Stimulated activated CD4-positive, alpha-beta T cell treated with anti-CD3 and anti-CD28 coated beads, Interleukin-1b, Interleukin-23, amount 100 ng/mL, for 24 hours (primary cell): Measurements from ENCODE around the gene SLC16A1.
"Not testable (repeated sequence)": the region's sequence is repeated elsewhere in the genome, so short reads cannot be mapped to it uniquely, and the experiment has no call there.

ENCODE experiments used
- DNase-seq, 4 experiments: peaks; one replicate each; pipeline ENCODE4 v3.0.0-alpha.2; 2020; ENCODE audit warnings: low read depth in 4 of 4, low spot score in 1 of 4

SLC16A1 gene

DNA sequence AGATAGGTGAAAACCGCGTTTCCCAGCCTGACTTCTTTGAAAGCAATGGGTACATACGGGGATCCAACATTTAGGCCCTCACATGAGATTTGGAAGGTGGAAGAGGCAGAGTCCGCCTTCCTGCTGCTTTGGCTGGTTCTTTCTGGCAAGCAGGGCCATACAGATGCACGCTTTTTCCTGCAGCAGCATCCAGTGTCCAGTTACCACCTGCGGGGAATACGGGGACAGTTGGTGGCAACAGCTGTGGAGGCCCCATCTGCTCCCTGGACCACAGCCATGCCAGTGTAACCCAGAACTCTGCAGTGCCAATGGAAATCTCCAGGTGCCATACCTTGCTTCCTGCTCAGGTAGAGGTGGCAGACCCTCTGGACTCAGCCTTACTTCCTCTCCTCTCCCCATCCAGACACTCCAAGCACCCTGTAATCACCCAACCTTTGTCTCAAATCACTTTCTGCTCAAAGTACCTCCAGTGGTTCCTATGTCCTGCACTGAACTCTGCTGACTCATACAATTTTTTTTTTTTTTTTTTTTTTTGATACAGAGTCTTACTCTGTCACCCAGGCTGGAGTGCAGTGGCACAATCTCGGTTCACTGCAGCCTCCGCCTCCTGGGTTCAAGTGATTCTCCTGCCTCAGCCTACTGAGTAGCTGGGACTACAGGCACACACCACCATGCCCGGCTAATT, 68.3 kb downstream of the SLC16A1 start:
- no peak for DNase-seq

DNA sequence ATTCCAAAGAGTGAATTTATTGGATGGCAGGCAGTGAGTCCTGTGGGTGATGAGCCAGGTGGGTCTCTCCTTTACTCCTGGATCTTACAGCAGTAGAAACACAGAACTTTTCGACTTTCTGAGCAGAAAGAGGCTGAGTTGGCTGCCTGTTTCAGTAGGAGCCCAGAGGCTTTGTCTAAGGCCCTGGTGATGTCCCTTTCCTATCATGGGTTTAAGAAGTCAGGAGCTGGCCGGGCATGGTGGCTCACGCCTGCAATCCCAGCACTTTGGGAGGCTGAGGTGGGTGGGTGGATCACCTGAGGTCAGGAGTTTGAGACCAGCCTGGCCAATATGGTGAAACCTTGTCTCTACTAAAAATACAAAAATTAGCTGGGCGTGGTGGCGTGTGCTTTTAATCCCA, 71.0 kb downstream of the SLC16A1 start:
- DNase-seq: not testable (repeated sequence)

DNA sequence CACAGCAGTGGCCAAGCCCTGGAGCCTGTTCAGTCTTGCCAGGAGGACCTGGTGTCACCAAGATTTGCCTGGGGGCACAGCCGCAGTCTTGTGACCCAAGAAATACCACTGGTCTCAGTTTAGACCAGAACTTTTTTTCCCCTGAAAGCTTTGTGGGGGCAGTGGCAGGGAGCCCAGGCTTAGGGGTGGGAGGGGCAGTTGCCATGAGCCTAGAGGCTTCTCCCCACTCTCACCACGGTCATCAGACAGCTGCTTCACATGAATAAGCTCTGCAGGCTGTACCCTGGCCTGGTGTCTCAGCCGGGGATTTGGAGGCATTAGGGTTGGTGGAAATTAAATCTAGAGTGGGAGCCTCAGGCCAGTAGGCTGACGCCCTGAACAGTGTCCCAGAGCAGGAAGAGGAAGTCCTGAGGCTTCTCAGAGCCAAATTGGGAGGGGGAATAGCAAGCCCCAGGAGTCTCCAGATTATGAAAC, 73.7 kb downstream of the SLC16A1 start:
- DNase-seq: no peak

DNA sequence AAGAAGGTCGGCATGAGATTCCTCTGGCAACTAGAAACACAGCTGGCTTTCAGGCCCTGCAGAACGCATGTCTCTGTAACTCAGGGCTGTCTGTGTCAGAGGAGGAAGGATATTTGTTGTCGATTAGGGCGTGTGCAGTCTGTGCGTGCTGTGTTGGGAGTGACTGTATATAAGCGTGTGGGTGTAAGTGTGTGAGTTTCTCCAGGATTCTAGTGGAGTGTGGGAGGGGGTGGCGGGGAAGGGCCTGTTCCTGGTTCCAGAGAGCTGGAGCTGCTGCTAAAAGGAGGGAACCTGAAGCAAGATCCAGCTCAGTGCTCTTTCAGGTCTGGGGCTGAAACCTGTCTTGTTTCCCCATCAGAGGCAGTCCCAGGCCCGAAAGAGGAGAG, 74.3 kb downstream of the SLC16A1 start:
- no peak for DNase-seq

DNA sequence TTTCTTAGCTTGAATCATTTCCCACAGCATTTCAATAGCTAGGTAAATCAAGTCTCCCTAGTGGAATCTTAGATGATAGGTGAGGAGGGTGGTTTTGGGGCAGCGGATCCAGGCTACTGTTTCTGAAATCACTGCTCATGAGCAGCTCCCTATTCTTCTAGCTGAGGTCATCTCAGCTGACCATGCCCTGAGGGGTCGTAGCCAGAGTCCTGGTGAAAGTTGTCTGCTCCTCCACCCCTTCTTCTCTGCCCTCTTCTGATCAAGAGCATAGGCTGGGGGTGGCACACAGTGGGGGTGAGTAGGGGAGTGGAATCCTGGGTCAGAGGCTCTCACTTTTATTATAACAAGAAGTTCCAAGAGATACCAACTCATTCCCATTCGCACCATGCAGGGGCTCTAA, 76.2 kb downstream of the SLC16A1 start:
- no peak for DNase-seq

DNA sequence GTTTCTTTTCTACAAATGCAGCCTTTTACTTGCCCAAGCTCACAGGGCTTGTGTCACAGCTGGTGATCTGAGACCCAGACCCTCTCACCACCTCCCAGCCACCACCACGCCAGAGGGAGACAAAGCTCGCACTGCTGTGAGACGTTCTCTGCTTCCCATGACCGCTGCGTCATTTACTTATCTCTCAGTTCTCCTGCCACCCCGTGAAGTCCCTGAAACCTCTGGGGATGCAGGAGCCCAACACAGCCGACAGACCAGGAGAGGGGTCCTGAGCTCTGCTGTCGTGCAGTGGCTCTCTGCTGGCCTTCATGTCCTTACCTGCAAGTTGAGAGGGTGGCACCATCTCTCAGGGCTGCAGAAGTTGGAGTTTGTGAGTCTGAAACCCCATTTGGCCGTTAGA, 77.7 kb downstream of the SLC16A1 start:
- DNase-seq: no peak

DNA sequence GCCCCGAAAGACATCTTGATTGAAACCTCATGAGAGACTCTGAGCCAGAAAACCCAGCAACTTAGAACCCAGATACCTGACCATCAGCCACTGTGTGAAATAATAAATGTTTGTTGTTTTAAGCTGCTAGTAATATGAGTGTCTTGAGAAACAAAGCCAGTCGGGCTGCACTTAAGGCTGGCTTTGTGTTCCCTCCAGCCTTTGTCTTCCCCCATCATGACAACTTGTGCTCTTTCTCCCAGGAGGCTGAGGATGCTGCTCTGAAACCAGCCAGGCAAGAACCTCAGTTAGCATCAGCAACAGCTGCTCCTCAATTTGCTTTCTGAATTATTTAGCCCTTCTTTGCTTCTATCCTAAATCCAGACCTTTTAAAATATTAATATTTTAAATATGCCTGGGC, 78.2 kb downstream of the SLC16A1 start:
- DNase-seq: no peak

DNA sequence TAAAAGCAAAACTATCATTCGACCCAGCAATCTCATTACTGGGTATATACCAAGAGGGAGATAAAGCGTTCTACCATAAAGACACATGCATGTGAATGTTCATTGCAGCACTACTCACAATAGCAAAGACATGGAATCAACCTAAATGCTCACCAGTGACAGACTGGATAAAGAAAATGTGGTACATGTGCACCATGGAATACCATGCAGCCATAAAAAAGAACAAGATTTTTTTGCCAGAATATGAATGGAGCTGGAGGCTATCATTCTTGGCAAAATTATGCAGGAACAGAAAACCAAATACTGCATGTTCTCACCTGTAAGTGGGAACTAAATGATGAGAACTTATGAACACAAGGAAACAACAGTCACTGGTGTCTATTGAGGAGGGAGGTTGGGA, 79.7 kb downstream of the SLC16A1 start:
- DNase-seq: no peak

DNA sequence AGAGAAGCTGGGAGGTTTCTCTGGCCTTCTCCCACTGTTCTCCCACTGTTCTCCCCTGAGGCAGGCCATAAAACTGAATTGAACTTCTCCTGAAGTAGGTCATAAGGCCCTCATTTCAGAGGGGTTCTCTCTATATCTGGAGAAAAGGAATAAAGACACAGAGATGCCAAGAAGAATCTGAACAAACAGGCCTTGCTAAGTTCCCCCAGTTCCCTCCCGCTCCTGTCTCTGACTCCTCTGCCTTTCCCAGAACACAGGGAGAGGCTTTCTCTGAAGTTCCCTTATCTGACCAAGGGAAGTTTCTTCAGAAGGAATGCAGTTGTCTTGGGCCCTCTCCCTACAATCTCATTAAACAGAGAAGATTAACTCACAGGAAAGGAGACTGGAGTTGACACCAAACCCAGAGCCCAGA, 83.4 kb downstream of the SLC16A1 start:
- no peak for DNase-seq

DNA sequence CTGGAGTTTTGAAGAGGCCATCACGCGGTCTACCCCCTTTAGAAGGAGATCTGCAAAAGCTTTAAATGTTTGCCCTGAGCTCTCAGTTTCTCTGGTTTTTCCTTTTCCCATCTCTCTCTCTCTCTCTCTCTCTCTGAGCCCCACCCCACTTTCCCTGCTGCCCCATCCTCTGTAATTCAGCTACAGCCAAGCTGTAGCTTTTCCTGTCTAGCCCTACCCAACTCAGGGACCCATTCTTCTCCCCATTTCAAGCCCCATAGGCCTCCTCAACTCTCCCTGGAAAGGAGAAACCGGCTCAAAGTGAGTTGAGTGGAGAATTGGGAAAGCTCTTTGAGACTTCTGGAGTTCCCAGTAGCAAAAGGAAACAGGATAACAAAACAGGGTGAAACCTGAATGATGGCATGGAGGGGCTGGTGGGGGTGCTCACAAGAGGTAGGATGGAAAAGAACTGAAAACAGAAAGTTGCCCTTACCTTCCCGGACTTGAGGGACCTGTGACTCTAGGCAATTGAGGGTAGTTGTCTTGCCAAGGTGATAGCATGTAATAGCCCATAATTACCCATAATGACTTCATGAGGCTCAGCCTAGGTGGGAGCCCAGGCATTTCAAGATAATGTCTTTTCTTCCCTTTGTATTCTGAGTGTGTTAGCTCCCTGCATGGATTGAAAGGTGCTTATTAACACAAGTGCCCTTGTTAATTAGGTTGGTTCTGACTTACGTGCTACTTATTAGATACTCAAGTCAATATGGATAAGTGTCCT, 84.9 kb downstream of the SLC16A1 start:
- no peak for DNase-seq

DNA sequence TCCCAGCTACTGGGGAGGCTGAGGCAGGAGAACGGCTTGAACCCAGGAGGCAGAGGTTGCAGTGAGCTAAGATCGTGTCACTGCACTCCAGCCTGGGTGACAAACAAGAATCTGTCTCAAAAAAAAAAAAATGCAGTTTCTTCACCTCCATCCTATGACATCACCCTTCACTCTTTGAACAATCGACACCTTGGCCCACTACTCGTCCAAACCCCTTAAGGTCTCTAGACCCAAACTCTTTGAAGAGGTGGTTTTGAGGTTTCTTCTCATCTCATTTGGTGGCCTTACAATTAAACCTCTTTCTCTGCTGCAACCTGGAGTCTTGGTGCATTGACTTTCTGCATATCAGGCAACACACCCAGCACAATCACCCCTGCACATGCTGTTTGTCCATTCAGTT, 86.1 kb downstream of the SLC16A1 start:
- no peak for DNase-seq

DNA sequence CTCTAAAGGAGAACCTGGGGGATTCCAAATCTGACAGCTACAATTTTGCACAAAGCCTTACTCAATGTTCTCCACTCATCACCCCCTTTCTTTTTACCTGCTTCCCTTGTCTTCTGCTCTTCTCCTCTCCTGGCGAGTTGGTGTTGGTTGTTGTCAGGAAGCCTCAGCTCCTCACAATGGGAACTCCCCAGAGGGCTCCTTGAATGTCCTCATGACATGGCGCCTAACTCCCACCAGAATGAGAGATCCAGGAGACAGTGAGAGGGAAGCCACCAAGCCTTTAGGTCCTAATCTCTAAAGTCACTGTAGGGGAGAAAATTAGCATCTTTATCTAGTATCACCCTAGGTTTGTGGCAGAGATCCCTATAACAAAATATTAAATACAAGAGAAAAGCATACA, 87.8 kb downstream of the SLC16A1 start:
- DNase-seq: no peak

DNA sequence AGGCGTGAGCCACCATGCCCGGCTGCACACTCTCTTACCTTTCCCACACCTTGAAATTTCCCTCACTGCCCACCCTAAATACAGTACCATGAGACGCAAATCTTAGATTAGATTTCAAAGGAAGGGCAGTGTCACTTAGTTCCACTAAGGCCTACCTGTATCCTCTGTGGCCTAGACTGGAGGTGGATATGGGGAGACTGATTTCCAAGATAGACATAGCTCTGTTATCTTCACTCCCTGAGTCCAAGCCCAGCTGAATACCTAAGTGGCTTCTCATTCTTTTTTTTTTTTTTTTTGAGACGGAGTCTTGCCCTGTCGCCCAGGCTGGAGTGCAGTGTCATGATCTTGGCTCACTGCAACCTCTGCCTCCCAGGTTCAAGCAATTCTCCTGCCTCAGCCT, 89.0 kb downstream of the SLC16A1 start:
- DNase-seq: no peak

DNA sequence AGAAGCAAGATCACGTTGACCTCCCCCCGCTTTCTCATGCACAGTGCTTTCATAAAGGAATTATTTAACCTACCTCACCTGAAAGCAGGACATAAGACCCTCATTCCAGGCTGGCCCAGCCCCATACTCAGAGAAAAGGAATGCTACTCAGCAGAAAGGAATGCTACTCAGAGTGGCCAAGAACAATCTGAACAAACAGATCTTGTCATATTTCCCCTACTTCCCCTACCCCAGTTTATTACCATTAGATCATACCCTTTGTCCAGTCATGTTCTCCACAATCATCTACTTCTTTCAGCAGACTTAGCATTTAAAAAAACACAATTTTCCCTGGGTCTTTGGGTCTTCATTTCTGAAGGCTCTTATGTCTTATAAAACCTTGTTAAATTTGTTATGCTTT, 89.8 kb downstream of the SLC16A1 start:
- DNase-seq: no peak

DNA sequence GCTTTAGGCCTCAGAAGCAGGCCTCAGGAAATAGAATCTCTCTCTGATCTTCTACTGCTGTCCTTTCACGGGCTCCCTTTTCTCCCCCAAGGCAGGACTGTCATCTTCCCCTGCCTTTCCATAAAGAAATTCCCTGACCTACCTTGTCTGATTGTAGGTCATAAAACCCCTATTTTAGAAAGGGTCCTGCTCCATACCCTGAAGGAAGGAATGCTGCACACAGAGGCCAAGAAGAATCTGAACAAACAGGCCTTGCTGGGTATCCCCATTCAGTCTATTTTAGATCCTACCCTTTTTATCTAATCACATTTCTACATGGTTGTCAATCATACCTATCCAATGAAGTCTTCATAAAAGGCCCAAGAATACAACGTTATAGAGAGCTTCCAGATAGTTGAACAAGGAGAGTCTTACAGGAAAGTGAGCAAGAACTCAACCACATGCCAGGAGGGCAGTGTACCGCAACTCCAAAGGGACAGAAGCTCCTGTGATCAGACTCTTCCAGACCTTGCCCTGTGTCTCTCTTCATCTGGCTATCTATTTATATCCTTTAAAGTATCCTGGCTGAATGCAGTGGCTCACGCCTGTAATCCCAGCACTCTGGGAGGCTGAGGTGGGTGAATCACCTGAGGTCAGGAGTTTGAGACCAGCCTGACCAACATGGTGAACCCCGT, 93.1 kb downstream of the SLC16A1 start:
- DNase-seq: no peak
